GM10266 (cell line): ENCODE data around the gene KBTBD13.
A peak's percentile ranks its signal among the peaks of the same experiment; 100 is the strongest.

Experiments
- DNase-seq: peaks from one replicate; pipeline ENCODE4 v3.0.0; 2012; ENCODE audit errors: extremely low spot score
- CTCF ChIP-seq: IDR thresholded peaks from 2 replicates; pipeline ENCODE4 v1.5.1; 2012; ENCODE audit warnings: mild to moderate bottlenecking, low read depth; ENCODE audit not compliant: control insufficient read depth, insufficient read depth; ENCODE audit errors: missing control alignments

Gene KBTBD13

GRCh38 chr15:65032801-65033537 is 43.6 kb upstream of the KBTBD13 start:
- TF ChIP-seq CTCF: peak; percentile 70
- DNase-seq: peak; percentile 57

- peak; percentile 54 for DNase-seq
These were observed 42.8 kb upstream of the KBTBD13 start for GRCh38 chr15:65033659-65034269.

GRCh38 chr15:65034719-65035118 is 41.8 kb upstream of the KBTBD13 start:
- no peak for TF ChIP-seq CTCF
- DNase-seq: no peak

More at GRCh38 chr15:65033659-65034269, 42.8 kb upstream of the KBTBD13 start:
- TF ChIP-seq CTCF: peak; percentile 66

- DNase-seq: no peak
- no peak for TF ChIP-seq CTCF
These were observed 39.2 kb upstream of the KBTBD13 start for GRCh38 chr15:65037309-65037708.

- TF ChIP-seq CTCF: no peak
- no peak for DNase-seq
These were observed 38.1 kb upstream of the KBTBD13 start for GRCh38 chr15:65038428-65038827.

- no peak for TF ChIP-seq CTCF
These were observed 37.7 kb upstream of the KBTBD13 start for GRCh38 chr15:65038836-65039235.

GRCh38 chr15:65040461-65040860 is 36.1 kb upstream of the KBTBD13 start:
- TF ChIP-seq CTCF: no peak
- no peak for DNase-seq

More at GRCh38 chr15:65038836-65039235, 37.7 kb upstream of the KBTBD13 start:
- no peak for DNase-seq
